GM19324 (cell line): ENCODE data around the gene AK6.
A peak's percentile ranks its signal among the peaks of the same experiment; 100 is the strongest.
"Not testable (repeated sequence)": the region's sequence is repeated elsewhere in the genome, so short reads cannot be mapped to it uniquely, and the experiment has no call there.

Source experiments
- ATAC-seq: cut with Tn5 transposase; IDR thresholded peaks from one replicate; pipeline ENCODE4 v1.9.1; 2021; ENCODE audit warnings: mild to moderate bottlenecking, moderate library complexity; ENCODE audit not compliant: unreplicated experiment, low FRiP score

Gene AK6

GRCh38 chr5:69369340-69370121 is at the start of gene AK6, which contains the start of the genes RAD17 and TAF9:
AK6 (minus strand) TSS chr5:69369520; CDS start chr5:69369490, 30 bp downstream.
RAD17 (plus strand) TSS chr5:69369818; CDS start chr5:69372209, 2,391 bp downstream.
TAF9 (minus strand) TSS chr5:69369520; CDS start chr5:69365737, 3,783 bp downstream.
- peak; percentile 95 for ATAC-seq

DNA sequence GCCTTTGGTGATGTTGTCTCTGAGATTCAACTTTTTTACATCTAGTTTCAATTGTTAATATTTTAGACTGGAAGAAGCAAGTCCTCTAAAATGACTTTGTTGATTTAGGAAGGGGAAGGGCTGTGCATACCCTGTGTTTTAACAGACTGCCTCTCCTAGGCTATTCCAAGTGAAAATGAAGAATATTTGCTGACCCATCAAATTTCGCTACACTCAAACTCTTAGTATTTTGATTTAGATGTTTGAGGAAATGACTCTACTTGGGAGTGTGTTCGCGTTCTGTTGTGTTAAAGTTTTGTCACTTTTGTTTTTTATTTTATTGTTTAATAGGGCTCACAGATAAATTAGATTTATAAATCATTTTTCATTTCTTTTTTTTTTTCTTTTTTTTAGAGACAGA is 49.2 kb upstream of the AK6 start:
- no peak for ATAC-seq

- ATAC-seq, result no peak
These were observed 47.4 kb upstream of the AK6 start for GRCh38 chr5:69416699-69417098.

DNA sequence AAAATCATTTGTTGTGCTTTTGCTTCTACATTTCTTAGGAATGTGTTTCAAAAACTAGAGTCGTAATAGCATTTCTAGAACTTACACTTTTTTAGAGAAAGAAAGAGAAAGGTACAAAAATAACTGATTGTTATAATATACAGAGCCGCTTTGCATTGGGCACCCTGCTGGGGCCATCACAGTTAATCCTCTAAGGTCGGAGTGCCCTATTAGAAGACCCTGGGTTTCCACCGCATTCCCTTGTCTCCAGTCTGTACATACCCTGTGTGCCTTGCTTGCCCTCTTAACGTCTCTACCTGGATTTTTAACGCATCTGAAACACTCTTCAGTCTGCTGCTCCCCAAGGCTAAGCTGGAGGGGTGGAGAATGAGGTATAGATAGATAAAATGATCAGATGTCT is 46.9 kb upstream of the AK6 start:
- ATAC-seq, result no peak

DNA sequence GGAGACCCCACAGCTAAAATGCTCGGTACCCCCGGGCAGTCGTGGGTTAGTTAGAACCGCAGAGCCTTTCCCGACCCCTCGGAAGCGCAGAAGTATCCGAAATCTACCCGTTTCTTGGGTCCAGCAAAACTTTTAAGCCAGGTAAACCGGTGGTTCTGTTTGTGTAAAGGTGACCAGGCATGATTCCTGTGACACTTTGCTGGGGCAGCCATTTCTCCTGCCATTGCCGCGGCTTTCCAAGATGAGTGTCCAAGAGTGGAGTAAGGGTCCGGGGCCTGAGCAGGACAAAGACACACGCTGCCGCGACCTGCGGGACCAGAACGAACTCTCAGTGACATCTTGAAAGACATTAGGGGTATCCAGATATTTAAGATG is 46.3 kb upstream of the AK6 start:
- ATAC-seq, result no peak

DNA sequence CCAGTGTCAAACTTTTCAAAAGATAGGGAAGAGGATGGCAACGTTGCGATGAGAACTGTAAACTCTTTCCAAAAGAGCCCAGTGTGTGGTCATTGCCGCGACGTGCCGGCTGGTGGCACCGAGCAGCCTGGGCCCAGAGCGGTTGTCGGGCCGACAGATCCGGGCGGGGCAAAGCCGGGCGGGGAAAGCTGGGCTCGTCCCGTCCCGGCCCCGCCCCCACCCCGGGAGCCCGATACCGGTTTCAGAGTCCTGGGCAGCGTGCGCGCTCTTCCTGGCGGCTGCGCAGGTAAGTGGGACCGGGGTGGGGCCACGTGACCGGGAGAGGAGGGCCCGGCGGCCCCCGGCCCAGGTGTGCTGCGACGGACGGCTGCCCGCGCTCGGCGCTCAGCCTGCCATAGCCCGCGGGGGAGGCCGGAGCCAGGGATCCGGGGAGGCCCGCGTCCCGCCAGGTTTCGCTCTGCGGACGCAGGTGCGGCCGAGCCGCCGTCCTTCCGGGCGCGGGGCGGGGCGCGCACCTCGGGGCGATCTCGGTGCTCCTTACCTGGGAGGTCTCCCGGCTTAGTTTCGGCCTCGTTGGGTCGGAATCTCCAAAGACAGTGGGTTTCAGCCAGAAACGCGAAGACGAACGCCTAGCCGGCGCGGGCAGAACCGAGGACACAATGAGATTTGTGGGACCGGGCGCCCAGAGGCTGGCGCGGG is 45.7 kb upstream of the AK6 start, which contains the start of gene MARVELD2:
Gene MARVELD2 (plus strand): TSS at position 232 of the 699 bp plus-strand sequence. CDS start 4,270 bp downstream, outside the sequence.
- ATAC-seq, result no peak

- no peak for ATAC-seq
These were observed 35.5 kb upstream of the AK6 start for GRCh38 chr5:69404659-69405330.

GRCh38 chr5:69378376-69378775 is 9.1 kb upstream of the AK6 start:
- ATAC-seq, result no peak

DNA sequence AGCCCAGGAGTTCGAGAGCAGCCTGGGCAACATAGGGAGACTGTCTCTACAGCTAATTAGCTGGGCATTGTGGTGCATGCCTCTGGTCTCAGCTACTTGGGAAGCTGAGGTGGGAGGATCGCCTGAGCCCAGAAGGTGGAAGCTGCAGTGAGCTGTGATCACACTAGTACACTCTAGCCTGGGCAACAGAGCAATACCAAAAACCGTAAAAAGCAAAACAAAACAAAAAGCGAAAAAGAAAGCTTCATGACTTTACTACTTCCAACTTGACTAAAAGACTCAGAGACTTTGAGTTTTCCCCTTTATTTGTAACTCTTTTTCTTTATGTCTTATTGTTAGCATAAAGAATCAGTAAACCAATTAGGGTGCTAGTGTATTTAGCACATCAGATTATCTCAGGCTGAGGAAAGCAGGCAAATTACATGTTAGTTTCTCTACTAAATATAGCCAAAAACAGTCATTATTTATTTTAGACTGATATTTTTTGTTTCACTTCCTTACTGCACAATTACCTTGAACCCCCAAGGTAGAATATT is 5.7 kb upstream of the AK6 start:
- ATAC-seq, result peak; percentile 69

GRCh38 chr5:69372394-69372793 is 3.1 kb upstream of the AK6 start:
- no peak for ATAC-seq

GRCh38 chr5:69370335-69370734 is 1.0 kb upstream of the AK6 start:
- not testable (repeated sequence) for ATAC-seq

DNA sequence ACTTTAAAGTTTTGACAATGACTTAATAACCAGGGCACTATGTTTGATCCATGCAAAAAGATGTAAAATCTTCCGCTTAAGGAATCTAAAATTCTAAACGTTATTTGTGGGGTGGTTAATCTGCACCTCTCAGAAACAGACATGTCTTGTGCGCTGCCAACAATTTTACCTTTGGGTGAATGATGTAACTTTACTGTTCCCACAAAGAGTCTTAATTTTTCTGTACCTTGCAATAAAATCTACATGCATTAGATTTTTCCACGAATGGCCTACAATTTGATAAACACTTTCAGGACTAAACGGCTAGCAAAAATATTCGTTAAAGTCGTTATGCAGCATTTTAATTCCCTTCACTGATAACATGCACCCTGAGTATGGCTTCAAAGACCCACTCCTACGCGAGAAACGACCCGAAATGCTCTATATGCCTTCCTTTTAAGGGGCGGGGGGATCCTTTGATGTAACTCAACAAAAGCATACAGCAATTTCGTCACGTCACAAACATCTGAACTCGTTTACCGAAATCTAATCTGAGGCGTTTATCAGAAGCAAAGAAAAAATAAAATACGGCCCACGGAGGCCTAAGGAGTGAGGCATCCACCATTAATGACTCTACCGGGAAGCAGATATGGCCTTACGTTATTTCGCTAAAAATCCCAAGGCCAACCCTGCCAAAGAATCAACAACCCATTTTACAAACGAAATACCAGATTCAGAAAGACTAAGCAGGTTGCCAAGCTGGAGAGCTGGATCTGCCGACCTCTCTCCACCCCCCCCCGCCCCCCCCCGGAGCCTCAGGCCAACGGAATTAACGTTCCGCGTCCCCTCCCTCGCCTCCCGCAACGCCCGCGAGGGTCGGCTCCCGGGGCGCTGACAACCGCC is 621 bp downstream of the AK6 start:
- no peak for ATAC-seq

- no peak for ATAC-seq
These were observed 1.5 kb downstream of the AK6 start for GRCh38 chr5:69367697-69368279.

DNA sequence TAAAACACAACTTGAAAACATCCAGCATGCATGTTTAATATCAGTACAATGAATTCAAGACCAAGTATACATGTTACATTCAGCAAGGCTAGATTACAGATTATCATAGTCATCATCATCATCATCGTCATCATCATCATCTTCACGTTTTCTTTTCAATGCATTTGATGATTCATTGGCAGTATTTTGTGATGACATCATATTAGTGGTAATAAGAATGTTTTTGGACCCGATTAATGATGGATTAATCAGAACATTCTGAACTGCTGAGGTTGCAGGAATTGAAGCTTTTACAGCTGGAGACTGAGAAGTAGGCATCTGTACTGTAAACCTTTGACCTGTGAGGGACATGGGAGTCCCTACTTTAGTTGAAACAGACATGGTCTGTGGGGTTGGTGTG is 4.5 kb downstream of the AK6 start:
- no peak for ATAC-seq

DNA sequence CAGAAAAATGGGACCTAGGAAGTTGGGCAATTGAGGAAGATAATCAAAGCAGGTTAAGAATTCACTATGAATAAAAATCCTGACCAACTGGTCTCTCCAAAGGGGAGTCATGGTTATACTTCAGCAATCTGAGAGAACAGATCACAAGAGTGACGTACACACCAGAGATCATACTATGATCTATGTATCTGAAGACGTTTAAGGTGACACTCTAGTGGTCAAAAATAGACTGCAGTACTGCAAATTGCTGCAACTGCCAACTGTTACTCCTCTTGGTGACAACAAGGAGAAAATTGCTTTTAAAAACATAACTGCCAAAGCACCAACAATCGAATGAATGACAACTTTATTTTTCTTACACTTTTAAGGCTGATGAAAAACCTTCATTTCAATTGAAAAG is 4.9 kb downstream of the AK6 start:
- ATAC-seq, result no peak

GRCh38 chr5:69360442-69360841 is 8.9 kb downstream of the AK6 start:
- ATAC-seq, result no peak

- ATAC-seq, result no peak
These were observed 9.6 kb downstream of the AK6 start for GRCh38 chr5:69359699-69360098.

- ATAC-seq, result no peak
These were observed 18.7 kb downstream of the AK6 start for GRCh38 chr5:69350664-69351063.

DNA sequence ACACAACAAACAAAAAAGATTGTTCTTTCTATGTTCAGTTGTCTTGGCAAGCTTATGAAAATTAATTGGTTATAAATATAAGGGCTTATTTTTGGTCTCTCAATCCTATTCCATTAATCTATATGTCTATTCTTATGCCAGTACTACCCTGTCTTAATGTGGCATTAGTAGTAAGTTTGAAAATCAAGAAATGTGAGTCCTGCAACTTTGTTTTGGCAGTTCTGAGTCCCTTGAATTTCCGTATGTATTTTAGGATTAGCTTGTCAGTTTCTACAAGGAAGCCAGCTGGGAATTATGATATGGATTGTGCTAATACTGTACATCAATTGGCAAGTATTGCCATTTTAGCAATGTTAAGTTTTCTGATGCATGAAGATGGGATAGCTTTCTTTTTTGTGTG is 26.2 kb downstream of the AK6 start:
- ATAC-seq, result no peak
